GM12872 (cell line): ENCODE measurements around the gene FOXL3.

Experiments
- CTCF ChIP-seq: IDR thresholded peaks from 3 replicates; pipeline ENCODE4 v1.5.1; 2011; ENCODE audit warnings: low read depth, mild to moderate bottlenecking, low read length, moderate library complexity; ENCODE audit not compliant: insufficient read depth

The FOXL3 gene

DNA sequence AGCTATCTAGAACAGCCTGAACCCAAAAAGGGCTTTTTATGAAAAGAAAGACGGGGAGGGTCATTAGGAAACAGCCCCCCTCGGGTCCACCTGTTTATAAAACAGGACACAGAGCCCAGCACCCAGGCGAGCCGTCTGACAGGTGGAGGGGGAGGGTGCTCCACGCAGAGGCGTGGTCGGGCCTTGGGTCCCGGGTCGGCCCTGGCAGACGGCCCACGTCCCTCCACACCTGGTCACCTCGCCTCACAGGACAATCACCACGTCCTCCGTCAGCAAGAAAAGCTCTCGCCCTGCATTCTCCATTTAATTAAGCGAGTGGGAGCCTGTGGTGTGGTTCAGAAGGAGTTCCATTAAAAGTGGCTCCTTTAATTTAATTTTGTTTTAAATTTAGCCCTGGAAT is 42.3 kb upstream of the FOXL3 start:
- no peak for TF ChIP-seq CTCF

DNA sequence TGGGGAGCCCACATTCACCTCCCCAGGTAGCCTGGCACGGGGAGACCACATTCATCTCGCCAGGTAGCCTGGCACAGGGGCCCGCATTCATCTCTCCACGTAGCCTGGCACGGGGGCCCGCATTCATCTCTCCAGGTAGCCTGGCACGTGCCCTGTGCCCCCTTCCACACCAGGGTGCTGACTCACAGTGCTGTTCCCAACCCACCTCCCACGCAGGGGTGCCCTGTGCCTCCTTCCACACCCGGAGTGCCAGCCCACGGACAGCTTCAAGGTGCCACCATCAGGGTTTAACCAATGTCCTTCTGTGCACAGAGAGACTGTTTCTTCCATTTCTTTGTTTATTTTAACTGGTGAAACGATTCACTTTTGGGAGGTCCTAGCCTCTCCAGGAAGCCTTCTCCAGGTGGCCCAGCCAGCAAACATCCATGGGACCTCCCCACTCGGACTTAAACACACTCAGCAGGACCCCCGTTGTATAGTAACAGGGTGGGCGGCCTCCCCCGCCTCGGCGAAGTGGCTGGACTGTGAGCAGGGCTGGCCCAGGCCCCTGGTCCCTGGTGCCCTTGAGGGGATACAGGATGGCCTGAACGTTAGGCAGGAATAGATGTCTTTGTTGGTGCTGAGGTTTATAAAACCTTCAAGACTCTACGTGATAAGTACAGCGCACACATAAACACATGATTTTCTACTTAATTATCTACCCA is 41.1 kb upstream of the FOXL3 start:
- no peak for TF ChIP-seq CTCF

DNA sequence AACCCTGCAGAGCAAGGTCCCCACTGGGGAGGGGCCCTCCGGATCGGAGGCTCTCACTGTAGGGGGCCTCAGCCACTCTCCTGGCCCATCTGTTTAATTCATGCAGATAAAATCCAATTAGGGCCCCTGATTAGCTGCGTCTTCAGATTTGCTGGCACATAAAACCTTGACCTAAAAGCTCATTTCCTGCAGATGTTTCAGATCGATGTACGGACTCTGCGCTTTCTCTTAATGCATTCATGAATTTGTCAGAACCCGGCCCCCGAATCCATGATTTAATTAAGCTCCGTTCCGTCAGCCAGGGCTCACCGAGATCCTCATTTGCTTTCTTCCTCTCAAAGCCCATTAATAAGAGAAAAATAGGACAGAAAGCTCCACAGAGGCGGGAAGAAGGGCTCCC is 40.0 kb upstream of the FOXL3 start:
- TF ChIP-seq CTCF, result no peak

DNA sequence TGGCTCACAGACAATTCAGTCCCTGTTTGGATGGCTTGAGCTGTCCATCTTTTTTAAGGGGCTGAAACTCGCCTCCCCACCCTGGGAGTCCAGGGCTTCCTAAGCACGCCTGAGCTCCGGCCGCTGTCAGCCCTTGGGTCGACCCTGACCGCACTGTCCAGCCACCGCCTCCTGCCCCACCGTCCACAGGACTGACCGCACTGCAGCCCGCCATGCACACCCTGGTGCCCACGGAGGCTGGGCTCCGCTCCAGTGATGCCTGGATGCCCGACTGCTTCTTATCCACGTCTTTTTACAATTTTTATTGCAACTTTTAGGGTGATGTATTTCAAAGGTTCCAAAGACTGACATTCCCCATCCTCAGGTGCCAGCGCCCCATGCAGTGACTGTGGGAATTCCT is 39.4 kb upstream of the FOXL3 start:
- TF ChIP-seq CTCF, result no peak

GRCh38 chr7:251005-251404 is 39.0 kb upstream of the FOXL3 start:
- no peak for TF ChIP-seq CTCF

DNA sequence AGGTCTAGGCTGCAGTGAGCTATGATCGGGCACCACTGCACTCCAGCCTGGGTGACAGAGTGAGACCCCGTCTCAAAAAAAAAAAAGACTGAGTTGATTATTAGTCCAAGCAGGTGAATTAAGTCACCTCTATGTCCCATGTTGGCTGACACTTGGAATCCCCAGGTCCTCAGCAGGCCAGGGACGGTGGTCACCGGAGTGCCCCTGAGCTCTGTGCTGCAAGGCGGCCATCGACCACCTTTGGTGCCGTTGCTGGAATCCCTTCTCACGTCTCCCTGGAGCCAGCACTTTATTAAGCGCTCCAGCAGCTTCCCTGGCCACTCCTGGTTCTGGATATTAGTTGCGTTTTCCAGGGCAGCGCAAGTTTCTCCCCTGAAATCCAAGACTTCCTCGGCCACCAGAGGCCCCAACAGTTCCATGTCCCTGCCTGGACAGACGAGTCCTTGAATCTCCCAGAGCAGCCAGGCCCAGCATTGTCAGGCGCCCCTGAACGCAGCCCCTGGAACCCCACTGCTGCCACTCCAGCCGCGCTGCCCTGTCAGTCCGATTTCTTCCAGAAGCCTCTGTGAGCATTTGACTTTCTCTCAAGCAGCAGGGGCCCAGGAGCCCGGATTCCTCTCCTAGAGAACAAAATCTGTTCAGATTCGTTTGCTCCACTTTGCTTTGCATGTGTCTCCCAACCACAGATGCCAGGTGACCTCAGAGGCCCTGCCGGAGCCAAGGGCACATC is 38.4 kb upstream of the FOXL3 start:
- TF ChIP-seq CTCF, result no peak

DNA sequence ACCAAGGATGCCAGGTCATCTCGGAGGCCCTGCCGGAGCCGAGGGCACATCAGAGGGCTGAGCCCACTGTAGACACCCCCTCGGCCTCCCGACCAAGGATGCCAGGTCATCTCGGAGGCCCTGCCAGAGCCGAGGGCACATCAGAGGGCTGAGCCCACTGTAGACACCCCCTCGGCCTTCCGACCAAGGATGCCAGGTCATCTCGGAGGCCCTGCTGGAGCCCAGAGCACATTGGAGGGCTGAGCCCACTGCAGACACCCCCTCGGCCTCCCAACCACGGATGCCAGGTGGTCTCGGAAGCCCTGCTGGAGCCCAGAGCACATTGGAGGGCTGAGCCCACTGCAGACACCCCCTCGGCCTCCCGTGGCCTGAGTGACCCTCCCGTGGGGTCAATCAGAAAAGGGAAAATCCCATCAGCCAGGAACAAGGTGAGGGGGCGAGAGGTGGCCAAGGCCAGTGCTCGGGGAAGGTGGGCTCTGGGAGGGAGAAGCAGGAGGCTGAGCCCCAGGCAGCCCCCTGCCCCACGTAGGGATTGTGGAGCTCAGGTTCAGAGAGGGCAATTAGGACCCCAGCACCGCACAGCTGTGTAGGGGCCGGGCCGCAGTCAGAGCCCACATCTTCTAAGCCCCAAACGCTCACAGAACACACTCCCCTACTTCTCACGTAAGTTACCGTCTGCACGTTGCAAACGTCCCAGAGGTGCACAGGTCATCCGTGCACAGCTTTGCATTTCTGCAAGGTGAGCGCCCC is 37.6 kb upstream of the FOXL3 start:
- no peak for TF ChIP-seq CTCF
